ENCODE data around the gene VPS4B. TPM values are rescaled to one million over a fixed set of nuclear protein-coding genes. Genes with fewer than 3 reads are reported as not detected.
A peak's percentile ranks its signal among the peaks of the same experiment; 100 is the strongest.

Gene VPS4B
- total RNA-seq, 1 donor from 2014 or later = 42.9 TPM

- DNase-seq (ENCODE audit: low read depth) = no peak
- no peak for TF ChIP-seq CTCF (conservative IDR thresholded peaks at IDR 0.05; ENCODE audit: low read depth, low read length)
- H3K4me3 ChIP-seq (ENCODE audit: low read depth, low read length) = no peak overlapping the region
Measured at GRCh38 chr18:63377275-63377980, 44.8 kb downstream of the VPS4B start.

- TF ChIP-seq CTCF (conservative IDR thresholded peaks at IDR 0.05; ENCODE audit: low read depth, low read length) = no peak
- no peak overlapping the region for H3K4me3 ChIP-seq (ENCODE audit: low read depth, low read length)
- DNase-seq (ENCODE audit: low read depth) = no peak
Measured at GRCh38 chr18:63376538-63376937, 45.7 kb downstream of the VPS4B start.

- no peak for DNase-seq (ENCODE audit: low read depth)
Measured at GRCh38 chr18:63374540-63374939, 47.7 kb downstream of the VPS4B start.

GRCh38 chr18:63373161-63373560, 49.1 kb downstream of the VPS4B start:
- TF ChIP-seq CTCF (conservative IDR thresholded peaks at IDR 0.05; ENCODE audit: low read depth, low read length) = no peak
- no peak overlapping the region for H3K4me3 ChIP-seq (ENCODE audit: low read depth, low read length)
- DNase-seq (ENCODE audit: low read depth) = no peak

More at GRCh38 chr18:63374540-63374939, 47.7 kb downstream of the VPS4B start:
- TF ChIP-seq CTCF (conservative IDR thresholded peaks at IDR 0.05; ENCODE audit: low read depth, low read length) = no peak
- no peak overlapping the region for H3K4me3 ChIP-seq (ENCODE audit: low read depth, low read length)

GRCh38 chr18:63368611-63369010, 53.7 kb downstream of the VPS4B start:
- DNase-seq (ENCODE audit: low read depth) = no peak
- H3K4me3 ChIP-seq (ENCODE audit: low read depth, low read length) = no peak overlapping the region
- no peak for TF ChIP-seq CTCF (conservative IDR thresholded peaks at IDR 0.05; ENCODE audit: low read depth, low read length)

GRCh38 chr18:63367053-63367953, 55.0 kb downstream of the VPS4B start, which contains the start of gene KDSR:
KDSR (minus strand) TSS chr18:63367206; CDS start chr18:63367118, 88 bp downstream.
- H3K4me3 ChIP-seq (ENCODE audit: low read depth, low read length) = peak within 1 kb of the TSS; percentile 82
- DNase-seq (ENCODE audit: low read depth) = peak; percentile 79
- TF ChIP-seq CTCF (conservative IDR thresholded peaks at IDR 0.05; ENCODE audit: low read depth, low read length) = no peak
